Measurements from ENCODE around the gene NR6A1.

DNA sequence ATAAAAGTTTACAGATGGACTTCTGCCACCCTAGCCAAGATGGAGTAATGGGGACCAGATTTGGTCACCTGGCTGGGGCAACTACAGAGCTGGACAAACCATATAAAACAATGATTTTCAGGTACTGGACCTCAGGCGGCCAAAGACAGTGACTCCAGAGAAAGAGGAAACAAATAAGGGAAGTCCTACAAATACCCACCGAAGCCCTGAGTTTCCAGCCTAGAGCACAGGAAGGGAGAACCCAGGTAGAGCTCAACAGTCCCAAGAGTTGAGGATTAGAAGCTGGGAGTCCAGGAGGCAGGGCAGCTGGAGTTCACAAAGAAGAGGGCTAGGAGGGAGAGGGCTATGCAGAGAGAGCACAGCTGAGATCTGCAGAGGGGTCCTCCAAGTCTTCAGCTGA is 157.3 kb downstream of the NR6A1 start:
- TF ChIP-seq, protein P1, sequence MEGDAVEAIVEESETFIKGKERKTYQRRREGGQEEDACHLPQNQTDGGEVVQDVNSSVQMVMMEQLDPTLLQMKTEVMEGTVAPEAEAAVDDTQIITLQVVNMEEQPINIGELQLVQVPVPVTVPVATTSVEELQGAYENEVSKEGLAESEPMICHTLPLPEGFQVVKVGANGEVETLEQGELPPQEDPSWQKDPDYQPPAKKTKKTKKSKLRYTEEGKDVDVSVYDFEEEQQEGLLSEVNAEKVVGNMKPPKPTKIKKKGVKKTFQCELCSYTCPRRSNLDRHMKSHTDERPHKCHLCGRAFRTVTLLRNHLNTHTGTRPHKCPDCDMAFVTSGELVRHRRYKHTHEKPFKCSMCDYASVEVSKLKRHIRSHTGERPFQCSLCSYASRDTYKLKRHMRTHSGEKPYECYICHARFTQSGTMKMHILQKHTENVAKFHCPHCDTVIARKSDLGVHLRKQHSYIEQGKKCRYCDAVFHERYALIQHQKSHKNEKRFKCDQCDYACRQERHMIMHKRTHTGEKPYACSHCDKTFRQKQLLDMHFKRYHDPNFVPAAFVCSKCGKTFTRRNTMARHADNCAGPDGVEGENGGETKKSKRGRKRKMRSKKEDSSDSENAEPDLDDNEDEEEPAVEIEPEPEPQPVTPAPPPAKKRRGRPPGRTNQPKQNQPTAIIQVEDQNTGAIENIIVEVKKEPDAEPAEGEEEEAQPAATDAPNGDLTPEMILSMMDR (IDR thresholded peaks at IDR 0.05; ENCODE audit: control extremely low read depth in 1 of 3, insufficient read depth in 1 of 3, low read depth in 1 of 3, low read length in 3 of 3): no peak
- TF ChIP-seq GABPA (IDR thresholded peaks at IDR 0.05; ENCODE audit: borderline replicate concordance, insufficient read depth, low read length) (no peak), CHD2 (IDR thresholded peaks at IDR 0.05; ENCODE audit: low read length) (no peak), EZH2 (IDR thresholded peaks at IDR 0.05; ENCODE audit: low read depth, low read length, severe bottlenecking) (no peak), EP300 (IDR thresholded peaks at IDR 0.05; ENCODE audit: borderline replicate concordance in 1 of 2, low read depth in 2 of 2, low read length in 2 of 2) (no peak), NRF1 (IDR thresholded peaks at IDR 0.05; ENCODE audit: low read depth, low read length) (no peak), POLR2A (IDR thresholded peaks at IDR 0.05; ENCODE audit: control extremely low read depth in 1 of 2, low read depth in 2 of 2, low read length in 2 of 2) (no peak), MAFK (IDR thresholded peaks at IDR 0.05; ENCODE audit: low read depth, low read length) (no peak), TEAD4 (IDR thresholded peaks at IDR 0.05; ENCODE audit: low read depth, low read length) (no peak), FOSL1 (IDR thresholded peaks at IDR 0.05; ENCODE audit: insufficient read depth, low read depth, low read length) (no peak)
- TF ChIP-seq, protein P2, sequence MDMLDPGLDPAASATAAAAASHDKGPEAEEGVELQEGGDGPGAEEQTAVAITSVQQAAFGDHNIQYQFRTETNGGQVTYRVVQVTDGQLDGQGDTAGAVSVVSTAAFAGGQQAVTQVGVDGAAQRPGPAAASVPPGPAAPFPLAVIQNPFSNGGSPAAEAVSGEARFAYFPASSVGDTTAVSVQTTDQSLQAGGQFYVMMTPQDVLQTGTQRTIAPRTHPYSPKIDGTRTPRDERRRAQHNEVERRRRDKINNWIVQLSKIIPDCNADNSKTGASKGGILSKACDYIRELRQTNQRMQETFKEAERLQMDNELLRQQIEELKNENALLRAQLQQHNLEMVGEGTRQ (IDR thresholded peaks at IDR 0.05; ENCODE audit: low read length): no peak

Measured in H1 (cell line).